ENCODE measurements around the gene FAU.
A peak's percentile ranks its signal among the peaks of the same experiment; 100 is the strongest.

Gene FAU

GRCh38 chr11:65141896-65142494, 20.1 kb upstream of the FAU start:
- intact Hi-C loops (cut with DNase I): no loop called here

DNA sequence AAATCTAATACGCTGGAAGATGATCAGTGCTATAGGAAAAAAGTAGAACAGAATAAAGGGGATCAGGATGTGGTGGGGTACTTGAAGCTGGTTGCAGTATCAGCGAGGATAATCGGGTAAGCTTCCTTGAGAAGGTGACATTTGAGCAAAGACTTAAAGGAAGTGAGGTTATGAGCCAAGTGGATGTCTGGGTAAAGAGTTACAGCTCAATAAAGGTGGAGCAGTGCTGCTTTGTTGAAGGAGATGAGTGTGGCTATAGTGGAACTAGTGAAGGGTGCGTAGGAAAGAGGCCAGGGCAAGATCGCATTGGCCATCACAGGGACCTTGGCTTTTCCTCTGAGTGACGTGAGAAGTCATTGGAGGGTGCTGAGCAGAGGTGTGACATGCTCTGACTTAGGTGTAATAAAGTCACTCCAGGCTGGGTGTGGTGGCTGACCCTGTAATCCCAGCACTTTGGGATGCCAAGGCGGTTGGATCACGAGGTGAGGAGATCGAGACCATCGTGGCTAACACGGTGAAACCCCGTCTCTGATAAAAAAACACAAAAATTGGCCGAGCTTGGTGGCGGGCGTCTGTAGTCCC, 14.7 kb upstream of the FAU start:
- intact Hi-C loops (cut with DNase I): loop anchor here (5.0 kb wide), 1 partner anchor 51 kb away; no protein-coding TSS in a partner anchor
- DNase-seq: peak in 2 of 10 donors; percentile 27 to 31

More at GRCh38 chr11:65141896-65142494, 20.1 kb upstream of the FAU start:
- DNase-seq: peak in 2 of 10 donors; percentile 21 to 35

DNA sequence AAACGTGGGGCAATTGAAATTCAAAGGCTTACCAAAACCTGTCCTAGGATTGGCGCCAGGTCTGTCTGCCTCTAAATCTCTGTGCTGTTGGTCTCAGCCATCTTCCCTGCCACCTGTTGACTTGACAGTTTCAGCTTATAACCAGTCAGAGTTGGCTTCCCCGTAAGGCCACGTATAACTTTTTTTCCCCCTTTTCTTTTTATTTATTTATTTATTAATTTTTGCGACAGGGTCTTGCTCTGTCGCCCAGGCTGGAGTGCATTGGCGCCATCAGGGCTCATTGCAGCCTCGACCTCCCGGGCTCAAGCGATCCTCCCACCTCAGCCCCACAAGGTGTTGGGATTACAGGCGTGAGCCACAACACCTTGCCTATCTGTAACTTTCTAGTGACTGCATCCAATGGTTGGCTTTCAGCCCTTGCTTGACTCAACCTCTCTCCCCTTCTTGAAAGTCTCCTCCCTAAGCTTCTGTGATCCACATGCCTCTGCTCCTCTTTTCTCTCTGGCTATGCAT, 13.8 kb upstream of the FAU start:
- intact Hi-C loops (cut with DNase I): loop anchor here (5.0 kb wide), 1 partner anchor 52 kb away; no protein-coding TSS in a partner anchor
- peak in 3 of 10 donors; percentile 22 to 37 (median 24) for DNase-seq

GRCh38 chr11:65134952-65135632, 13.2 kb upstream of the FAU start:
- intact Hi-C loops (cut with DNase I): loop anchor here (5.0 kb wide), 1 partner anchor 52 kb away; no protein-coding TSS in a partner anchor

GRCh38 chr11:65134240-65134951, 12.5 kb upstream of the FAU start, which contains the start of gene SYVN1:
Gene SYVN1, minus strand, starts transcription at chr11:65134519. Its CDS starts 918 bp downstream, at chr11:65133601.
- intact Hi-C loops (cut with DNase I): no loop called here

More at GRCh38 chr11:65134952-65135632, 13.2 kb upstream of the FAU start:
- peak; percentile 57 to 97 (median 82) for DNase-seq

GRCh38 chr11:65133724-65134123, 11.8 kb upstream of the FAU start:
- DNase-seq: peak in 3 of 10 donors; percentile 60 to 79 (median 63)

More at GRCh38 chr11:65134240-65134951, 12.5 kb upstream of the FAU start, which contains the start of gene SYVN1:
- DNase-seq: peak; percentile 90 to 99 (median 92)

DNA sequence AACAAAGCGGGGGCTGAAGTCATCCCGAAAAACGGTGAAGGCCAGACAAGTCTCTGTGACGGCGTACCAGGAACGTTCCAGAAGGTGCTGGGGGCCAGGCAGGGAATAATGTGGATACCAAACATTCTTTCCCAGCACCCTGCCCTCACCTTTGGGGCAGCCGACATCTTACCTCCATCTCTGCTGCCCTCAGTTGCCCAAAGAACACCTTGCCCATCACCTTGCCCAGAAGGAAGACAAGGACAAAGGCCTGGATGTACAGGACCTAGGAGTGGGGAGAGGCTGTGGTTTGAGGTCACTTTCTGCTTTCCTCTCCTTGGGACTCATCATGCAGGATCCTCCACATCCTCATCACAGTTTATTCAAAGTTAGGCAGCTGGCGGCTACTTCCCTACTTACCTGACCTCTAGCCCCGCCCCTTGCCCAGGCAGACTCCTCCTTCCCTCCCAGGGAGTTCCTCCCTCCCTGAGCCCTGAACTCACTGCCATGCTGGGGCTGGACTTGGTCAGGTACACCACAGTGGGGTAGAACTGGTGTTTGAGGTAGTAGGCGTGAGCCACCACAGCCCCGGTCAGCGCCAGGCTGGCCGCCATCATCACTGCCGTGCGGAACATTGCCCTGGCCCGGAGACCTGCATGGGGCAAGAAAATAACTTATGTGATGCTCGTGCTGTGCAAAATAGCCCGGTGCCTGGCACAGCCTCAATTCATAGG, 11.2 kb upstream of the FAU start:
- intact Hi-C loops (cut with DNase I): no loop called here
- DNase-seq: peak in 2 of 10 donors; percentile 57 to 79

More at GRCh38 chr11:65133724-65134123, 11.8 kb upstream of the FAU start:
- intact Hi-C loops (cut with DNase I): no loop called here

GRCh38 chr11:65132238-65132987, 10.5 kb upstream of the FAU start:
- intact Hi-C loops (cut with DNase I): no loop called here
- DNase-seq: peak in 1 of 10 donors; percentile 52

DNA sequence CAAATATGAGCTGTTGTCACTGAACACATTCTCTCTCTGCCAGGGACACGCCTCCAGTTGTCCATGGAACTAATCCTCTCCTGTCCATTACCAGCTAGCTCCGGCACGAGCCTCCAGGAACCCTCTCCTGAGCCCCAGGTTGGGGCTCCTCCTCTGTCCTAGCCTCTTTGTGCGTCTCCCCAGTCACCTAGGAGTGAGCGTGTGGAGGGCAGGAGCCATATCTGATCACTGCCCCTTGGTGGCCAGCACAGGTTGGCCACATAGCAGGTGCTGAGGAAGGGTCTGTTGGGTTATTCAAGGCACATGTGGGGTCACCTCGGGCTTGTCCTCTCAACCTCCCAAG, 9.9 kb upstream of the FAU start:
- intact Hi-C loops (cut with DNase I): no loop called here
- DNase-seq: peak in 1 of 10 donors; percentile 52

DNA sequence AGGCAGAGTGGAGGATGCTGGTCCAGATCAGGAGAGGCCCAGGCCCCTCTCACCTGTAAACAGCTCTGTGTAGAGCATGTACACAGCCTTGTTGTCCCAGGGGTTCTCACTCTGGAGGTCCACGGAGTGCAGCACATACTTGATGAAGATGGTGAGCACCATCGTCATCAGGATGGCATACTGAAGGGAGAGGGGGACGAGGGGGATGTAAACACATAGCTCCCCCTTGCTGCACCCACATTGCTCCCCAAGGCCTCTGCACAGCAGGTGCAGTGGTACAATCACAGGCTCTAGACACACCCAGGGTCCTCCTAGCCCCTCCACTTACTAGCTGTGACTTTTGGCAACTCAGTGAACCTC, 9.5 kb upstream of the FAU start:
- intact Hi-C loops (cut with DNase I): no loop called here

DNA sequence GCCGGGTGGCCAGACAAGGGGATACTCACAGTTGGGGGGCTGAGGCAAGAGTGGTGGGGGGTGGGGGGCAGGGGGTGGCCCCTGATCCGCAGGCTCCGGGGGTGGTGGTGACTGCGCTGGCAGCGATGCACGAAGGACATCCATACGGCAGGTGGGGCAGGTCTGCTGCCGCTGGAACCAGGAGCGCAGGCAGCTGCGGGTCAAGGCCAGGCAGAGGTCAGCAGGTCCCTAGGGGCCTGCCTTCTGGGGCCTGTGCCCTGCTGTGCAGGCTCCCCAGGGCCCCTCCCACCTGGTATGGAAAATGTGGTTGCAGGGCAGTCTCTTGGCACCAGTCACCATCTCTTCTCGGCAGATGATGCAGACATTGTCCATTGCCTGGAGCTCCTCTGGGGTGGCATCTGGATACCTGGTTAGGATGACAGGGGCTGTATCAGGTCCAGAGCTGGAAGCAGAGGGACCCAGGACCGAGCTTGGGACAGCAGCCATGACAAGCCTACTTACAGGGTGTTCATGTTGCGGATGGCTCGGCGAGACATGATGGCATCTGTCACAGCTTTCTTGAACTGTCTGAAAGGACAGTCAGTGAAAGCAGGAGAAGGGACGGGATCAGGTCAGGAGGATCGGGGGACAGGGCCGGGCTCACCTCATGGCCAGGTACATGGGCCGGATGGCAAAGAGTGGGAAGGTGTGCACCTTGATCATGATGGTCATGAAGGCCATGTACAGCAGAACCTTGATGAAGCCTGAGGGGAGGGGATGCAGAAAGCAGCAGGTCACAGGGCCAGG, 8.9 kb upstream of the FAU start:
- intact Hi-C loops (cut with DNase I): no loop called here
- DNase-seq: peak in 3 of 10 donors; percentile 57 to 64 (median 61)

More for the DNA sequence above, 9.5 kb upstream of the FAU start:
- DNase-seq: peak in 2 of 10 donors; percentile 7 to 24

DNA sequence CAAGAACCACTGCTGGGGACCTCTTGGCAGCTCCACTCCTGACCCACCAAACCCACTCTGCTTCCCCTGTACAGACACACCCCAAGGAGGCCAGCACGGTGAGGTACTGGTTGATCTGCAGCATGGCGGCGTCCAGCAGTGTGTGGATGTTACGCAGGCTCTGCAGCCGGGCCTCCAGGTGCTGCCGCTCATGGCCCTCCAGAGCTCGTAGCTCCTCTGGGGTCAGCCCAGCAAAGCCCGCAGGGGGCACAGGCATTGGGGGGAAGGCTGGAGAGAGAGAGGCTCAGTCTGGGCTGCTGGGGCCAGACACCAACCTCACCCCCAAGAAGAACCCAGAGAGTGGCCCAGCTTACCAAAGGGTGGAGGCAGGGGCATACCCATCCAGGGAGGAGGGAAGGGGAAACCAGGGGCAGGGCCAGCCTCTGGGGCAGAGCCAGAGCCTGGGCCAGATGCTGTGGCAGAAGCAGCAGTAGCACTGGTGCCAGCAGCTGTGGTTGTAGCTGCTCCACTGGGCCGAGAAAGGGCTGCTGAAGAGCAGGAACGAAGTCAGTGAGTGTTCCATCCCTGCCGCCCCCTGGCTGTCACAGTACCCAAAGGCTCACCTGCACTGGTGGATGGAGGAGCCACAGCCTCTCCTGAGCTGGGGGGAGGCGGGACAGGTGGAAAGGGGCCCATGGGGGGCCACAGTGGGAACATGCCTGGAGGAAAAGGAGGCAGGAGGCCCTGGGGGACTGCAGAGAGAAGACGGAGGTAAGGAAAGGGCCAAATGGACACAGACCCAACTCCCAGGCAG, 7.9 kb upstream of the FAU start:
- intact Hi-C loops (cut with DNase I): no loop called here
- DNase-seq: peak in 3 of 10 donors; percentile 46 to 78 (median 69)

DNA sequence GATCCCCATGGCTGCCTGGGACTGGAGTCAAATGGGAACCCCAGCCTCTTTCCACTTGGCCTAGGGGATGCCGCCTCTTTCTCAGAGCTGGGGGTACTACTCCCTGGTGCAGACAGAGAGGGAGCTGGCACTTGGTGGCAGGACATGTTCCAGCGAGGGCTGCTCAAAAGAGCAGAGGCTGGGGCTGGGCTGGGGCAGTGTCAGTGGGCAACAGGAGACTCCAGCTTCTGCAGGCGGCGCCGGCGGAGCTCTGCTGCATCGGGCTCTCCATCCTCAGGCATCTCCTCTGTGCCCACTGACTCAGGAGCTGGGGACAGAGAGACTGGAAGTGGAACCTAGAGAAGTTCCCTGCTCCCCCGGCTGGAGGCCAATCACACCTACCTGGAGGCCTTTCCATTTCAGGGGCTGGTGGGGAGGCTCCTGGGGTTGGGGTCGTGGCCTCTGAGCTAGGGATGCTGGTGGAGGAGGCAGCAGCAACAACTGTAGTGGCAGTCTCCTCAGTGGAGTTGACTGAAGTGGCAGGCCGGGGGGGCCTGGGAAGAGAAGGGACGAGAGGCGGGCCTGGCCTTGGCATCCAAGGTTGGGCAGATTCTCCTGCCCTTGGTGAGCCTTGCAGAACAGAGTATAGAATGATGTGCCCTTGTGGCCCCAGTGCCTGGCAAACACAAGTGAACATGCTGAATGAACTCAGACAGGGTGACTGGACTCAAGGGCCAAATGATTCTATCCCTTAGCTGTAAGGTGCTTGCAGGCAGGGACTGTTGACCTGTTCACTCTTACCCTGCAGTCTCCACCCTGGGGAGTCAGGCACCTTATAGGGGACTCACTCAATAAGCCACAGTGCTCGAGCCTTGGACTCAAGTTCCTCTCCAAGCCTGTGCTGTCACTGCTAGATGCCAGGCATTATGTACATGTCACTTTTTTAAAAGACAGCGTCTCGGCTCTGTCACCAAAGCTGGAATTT, 6.5 kb upstream of the FAU start:
- peak in 3 of 10 donors; percentile 49 to 77 (median 65) for DNase-seq
- intact Hi-C loops (cut with DNase I): no loop called here

DNA sequence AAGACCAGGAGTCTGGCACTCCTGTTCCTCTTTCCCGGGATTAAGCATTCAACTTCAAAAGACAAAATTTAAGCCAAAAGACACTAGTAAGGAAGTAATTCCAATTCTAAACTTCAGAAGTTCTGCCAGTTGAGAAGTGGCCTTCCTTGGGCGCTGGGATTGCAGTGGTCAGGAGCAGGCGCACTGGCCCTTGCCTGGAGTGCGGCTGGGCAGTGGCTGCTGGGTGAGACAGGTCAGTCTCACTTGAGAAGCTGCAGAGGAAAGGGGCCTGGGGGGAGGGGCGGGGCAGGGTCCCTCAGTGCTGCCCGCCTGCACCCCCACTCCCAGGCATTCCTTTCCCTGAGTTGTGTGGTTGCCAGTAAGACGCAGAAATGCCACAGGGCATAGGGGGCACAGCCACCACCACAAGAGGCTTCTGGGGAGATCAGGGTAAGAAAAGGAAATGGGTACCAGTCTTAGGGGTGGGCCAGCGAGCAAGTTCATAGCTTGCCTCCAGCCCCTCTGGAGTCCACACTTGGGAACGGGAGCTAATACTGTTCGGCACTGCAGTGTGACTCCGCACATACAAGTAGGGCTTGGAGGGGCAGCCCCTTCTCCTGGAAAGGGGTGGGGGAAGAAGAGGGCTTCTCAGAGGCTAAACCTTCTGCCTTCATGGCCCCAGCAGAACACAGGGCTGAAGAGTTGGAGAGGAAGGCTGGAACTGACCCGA, 5.7 kb upstream of the FAU start:
- peak in 3 of 10 donors; percentile 44 to 51 (median 47) for DNase-seq
- intact Hi-C loops (cut with DNase I): no loop called here

- intact Hi-C loops (cut with DNase I): no loop called here
- peak in 3 of 10 donors; percentile 13 to 57 (median 21) for DNase-seq
Observed at GRCh38 chr11:65126624-65127274, 4.8 kb upstream of the FAU start.
